IPS-15b (cell line): ENCODE measurements around the gene CYP1A1.
A peak's percentile ranks its signal among the peaks of the same experiment; 100 is the strongest.
"Not testable (repeated sequence)": the region's sequence is repeated elsewhere in the genome, so short reads cannot be mapped to it uniquely, and the experiment has no call there.

ENCODE experiments used
- H3K27me3 ChIP-seq: one replicate; pipeline ENCODE4 v1.6.1; 2013; ENCODE audit warnings: low read length; ENCODE audit not compliant: control insufficient read depth, insufficient read depth
- H3K36me3 ChIP-seq: one replicate; pipeline ENCODE4 v1.6.1; 2013; ENCODE audit warnings: low read length; ENCODE audit not compliant: control insufficient read depth, insufficient read depth
- H3K4me1 ChIP-seq: one replicate; pipeline ENCODE4 v1.6.1; 2013; ENCODE audit warnings: mild to moderate bottlenecking, low read length; ENCODE audit not compliant: control insufficient read depth, insufficient read depth
- H3K4me3 ChIP-seq: one replicate; pipeline ENCODE4 v1.5.1; 2013; ENCODE audit warnings: low read depth, low read length
- H3K9ac ChIP-seq: one replicate; pipeline ENCODE4 v1.6.1; 2013; ENCODE audit warnings: low read depth, mild to moderate bottlenecking, low read length
- H3K9me3 ChIP-seq: one replicate; pipeline ENCODE4 v1.6.1; 2013; ENCODE audit warnings: mild to moderate bottlenecking, low read length; ENCODE audit not compliant: control insufficient read depth, insufficient read depth

CYP1A1 gene

GRCh38 chr15:74730619-74731316, 5.4 kb upstream of the CYP1A1 start:
- Histone ChIP-seq H3K9me3 (no peaks in the 10 kb centered on the region), H3K9ac (no peak overlapping the region), H3K27me3 (peaks cover 12% of the 10 kb centered on the region), H3K4me1 (no peaks in the 10 kb centered on the region), H3K36me3 (no peaks in the 10 kb centered on the region), H3K4me3 (no peak overlapping the region)

DNA sequence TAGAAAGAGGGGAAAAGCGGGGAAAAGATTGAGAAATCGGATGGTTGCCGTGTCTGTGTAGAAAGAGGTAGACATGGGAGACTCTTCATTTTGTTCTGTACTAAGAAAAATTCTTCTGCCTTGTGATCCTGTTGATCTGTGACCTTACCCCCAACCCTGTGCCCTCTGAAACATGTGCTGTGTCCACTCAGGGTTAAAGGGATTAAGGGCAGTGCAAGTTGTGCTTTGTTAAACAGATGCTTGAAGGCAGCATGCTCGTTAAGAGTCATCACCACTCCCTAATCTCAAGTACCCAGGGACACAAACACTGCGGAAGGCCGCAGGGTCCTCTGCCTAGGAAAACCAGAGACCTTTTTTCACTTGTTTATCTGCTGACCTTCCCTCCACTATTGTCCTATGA, 4.0 kb upstream of the CYP1A1 start:
- peaks cover 12% of the 10 kb centered on the region for H3K27me3 ChIP-seq
- H3K9me3 ChIP-seq, H3K36me3 ChIP-seq, H3K4me1 ChIP-seq, H3K4me3 ChIP-seq, H3K9ac ChIP-seq: not testable (repeated sequence)

DNA sequence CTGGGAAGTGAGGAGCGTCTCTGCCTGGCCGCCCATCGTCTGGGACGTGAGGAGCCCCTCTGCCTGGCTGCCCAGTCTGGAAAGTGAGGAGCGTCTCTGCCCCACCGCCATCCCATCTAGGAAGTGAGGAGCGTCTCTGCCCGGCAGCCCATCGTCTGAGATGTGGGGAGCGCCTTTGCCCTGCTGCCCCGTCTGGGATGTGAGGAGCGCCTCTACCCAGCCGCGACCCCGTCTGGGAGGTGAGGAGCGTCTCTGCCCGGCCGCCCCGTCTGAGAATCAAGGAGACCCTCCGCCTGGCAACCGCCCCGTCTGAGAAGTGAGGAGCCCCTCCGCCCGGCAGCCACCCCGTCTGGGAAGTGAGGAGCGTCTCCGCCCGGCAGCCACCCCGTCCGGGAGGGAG, 3.4 kb upstream of the CYP1A1 start:
- H3K36me3 ChIP-seq, H3K9ac ChIP-seq, H3K9me3 ChIP-seq, H3K4me3 ChIP-seq, H3K4me1 ChIP-seq: not testable (repeated sequence)
- H3K27me3 ChIP-seq = peaks cover 12% of the 10 kb centered on the region

DNA sequence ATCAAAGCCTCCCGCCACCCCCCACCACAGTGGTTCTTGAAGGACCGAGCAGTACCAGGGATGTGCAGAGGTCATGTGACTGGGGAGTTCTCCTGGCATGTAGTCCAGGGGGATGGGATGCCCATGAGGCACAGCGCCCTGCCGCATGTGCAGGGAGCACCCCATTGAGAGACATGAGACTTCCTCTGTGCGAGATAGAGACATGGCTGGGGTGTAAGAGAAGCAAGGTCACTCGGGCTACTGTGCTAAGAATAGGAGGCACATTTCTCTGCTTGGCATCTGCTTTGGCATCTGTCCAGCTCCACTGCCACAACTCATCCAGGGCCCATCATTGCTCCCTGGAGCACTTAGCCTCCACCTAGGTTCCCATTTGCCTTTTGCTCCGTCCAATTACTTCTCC, 2.4 kb upstream of the CYP1A1 start:
- H3K9me3 ChIP-seq = no peaks in the 10 kb centered on the region
- no peaks in the 10 kb centered on the region for H3K36me3 ChIP-seq
- H3K4me1 ChIP-seq = peaks cover 8% of the 10 kb centered on the region
- peaks cover 12% of the 10 kb centered on the region for H3K27me3 ChIP-seq
- no peak overlapping the region for H3K9ac ChIP-seq
- H3K4me3 ChIP-seq = no peak overlapping the region

DNA sequence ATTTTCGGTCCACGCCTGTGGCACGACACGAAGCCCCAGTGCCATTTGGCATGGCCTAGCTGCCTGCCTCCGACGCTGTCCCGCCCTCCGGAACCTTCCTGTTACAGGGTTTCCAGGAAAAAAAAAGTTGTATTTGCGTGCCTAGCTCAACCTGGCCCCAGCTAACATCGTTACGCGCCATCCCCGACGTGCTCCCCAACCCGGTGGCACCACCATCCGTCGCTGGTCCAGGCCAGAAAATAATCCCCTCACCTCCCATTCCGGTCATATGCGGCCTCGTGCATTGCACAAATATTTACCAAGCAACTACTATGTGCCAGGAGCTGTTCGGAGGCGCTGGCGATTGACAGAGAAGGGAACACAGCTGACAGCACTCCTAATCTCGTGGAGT, 1.4 kb upstream of the CYP1A1 start:
- H3K4me3 ChIP-seq = peak overlapping the region; percentile 73
- H3K9me3 ChIP-seq = no peaks in the 10 kb centered on the region
- peaks cover 8% of the 10 kb centered on the region for H3K4me1 ChIP-seq
- H3K9ac ChIP-seq = no peak overlapping the region
- peaks cover 12% of the 10 kb centered on the region for H3K27me3 ChIP-seq
- H3K36me3 ChIP-seq = no peaks in the 10 kb centered on the region

DNA sequence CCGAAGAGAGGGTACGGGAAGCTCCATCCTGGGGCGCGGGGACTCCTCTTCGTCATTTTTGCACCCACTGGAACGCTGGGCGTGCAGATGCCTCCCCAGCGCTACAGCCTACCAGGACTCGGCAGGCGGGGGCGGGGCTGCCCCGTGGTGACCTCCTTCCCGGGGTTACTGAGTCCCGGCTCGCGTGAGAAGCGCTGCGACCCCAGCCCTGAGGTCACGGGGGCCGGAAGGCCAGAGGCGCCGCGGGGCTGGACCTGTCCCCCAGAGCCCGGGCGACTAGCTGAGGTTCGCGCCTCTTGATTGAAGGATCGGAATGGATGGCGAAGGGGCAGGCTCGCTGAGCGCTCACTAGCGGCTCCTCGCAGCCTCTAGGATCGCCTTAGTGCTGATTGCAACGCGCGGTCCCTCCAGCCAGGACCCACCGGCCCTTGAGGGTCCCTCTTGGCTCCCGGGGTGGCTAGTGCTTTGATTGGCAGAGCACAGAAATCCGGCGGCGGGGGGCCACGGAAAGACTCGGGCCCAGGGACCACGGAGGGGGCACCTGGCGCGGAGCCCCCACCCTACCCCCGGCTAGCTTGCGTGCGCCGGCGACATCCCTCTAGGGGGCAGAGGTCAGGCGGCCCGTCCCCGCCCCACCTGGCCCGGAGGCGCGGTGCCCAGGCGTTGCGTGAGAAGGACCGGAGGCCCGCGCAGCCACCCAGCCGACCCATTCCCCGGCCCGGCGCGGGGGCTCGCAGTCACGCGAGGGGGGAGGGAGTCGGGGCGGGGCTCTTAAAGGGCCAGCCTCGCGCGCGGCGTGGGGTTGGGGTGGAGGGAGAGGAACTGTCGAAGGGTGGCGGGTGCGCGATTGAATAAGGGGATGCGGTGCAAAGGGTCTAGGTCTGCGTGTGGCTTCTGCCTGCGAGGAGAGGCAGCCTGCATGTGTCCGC, 781 bp upstream of the CYP1A1 start:
- peak overlapping the region; percentile 73 for H3K4me3 ChIP-seq
- peak overlapping the region; percentile 79 for H3K9ac ChIP-seq
- H3K36me3 ChIP-seq = no peaks in the 10 kb centered on the region
- H3K9me3 ChIP-seq = no peaks in the 10 kb centered on the region
- H3K27me3 ChIP-seq = peaks cover 12% of the 10 kb centered on the region
- H3K4me1 ChIP-seq = peaks cover 8% of the 10 kb centered on the region

DNA sequence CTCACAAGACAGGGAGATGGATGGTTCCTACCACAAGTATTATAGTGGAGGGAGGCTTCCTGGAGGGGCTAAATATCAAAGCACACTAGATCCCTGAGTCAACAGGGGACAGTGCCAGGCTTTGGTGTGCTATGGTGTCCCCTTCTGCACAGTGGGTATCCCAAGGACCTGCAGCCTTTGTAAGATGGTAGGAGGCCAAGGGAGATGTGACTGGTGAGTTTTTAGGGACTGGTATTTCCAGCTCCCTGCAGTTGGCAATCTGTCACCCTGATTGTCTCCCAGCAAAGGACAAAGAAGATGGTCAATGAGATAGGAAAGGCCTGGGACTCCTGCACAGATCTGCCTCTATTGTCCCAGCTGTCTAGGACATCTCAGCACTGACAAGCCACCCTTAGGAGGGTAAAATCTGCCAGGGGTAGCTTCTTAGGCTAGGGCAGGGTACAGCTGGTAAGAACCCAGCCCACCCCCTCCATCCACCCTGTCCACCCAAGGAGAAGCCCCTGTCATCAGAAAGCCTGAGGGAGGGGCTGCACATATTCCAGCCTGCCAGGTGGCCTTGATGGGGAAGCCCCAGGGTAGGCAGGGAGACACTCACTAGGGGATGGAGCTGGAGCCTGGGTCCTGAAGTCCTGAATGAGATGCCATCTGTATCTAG, 631 bp downstream of the CYP1A1 start:
- H3K4me1 ChIP-seq = peaks cover 8% of the 10 kb centered on the region
- no peaks in the 10 kb centered on the region for H3K9me3 ChIP-seq
- no peaks in the 10 kb centered on the region for H3K36me3 ChIP-seq
- H3K27me3 ChIP-seq = peaks cover 12% of the 10 kb centered on the region
- no peak overlapping the region for H3K9ac ChIP-seq
- H3K4me3 ChIP-seq = no peak overlapping the region

DNA sequence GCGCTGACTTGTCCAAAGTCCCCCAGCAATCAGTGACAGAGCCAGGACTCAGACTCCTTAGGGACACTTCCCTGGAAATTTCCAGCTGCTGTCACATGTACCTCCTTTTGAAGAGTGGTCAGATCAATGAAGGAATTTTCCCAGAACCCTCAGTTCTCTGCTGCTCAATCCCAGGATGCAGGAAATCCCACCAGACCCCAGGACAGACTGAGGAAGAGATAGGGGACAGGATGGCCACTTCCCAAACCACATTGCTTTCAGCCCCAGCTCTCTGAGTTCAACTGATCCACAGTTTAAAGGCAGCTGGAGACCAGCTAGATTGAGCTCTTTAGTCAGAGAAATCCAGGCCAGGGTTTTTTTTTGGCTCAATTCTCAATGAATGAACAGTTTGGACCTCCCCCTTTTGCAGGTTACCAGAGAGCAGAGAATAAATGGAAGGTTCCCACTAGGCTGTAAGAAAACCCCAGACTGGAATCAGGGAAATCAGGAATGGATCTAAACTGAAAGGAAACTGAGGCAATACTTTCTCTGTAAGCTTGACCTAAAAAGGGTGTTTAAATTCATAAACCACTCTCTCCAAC, 1.5 kb downstream of the CYP1A1 start:
- H3K4me3 ChIP-seq = no peak overlapping the region
- no peaks in the 10 kb centered on the region for H3K36me3 ChIP-seq
- no peaks in the 10 kb centered on the region for H3K9me3 ChIP-seq
- no peak overlapping the region for H3K9ac ChIP-seq
- peaks cover 8% of the 10 kb centered on the region for H3K4me1 ChIP-seq
- H3K27me3 ChIP-seq = peaks cover 12% of the 10 kb centered on the region

DNA sequence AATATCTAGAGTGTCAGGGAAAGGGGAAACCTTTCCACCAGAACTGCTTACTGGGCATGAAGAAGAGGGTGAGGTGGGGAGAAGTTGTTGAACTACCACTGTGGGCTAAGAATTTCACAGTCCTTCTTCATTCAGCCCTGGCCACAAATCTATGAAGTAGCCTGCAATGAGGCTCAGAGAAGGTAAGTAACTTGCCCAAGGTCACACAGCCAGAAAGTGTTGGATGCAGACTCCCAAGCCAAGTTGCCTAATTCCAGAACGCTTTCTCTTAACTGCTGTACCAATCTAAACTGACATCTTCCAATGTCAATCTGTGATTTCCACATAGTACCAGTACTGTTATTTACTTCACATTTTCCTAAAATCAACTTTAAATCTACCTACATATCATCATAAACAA, 2.1 kb downstream of the CYP1A1 start:
- Histone ChIP-seq H3K4me1 (peaks cover 8% of the 10 kb centered on the region), H3K36me3 (no peaks in the 10 kb centered on the region), H3K9ac (no peak overlapping the region), H3K27me3 (peaks cover 12% of the 10 kb centered on the region), H3K4me3 (no peak overlapping the region), H3K9me3 (no peaks in the 10 kb centered on the region)

DNA sequence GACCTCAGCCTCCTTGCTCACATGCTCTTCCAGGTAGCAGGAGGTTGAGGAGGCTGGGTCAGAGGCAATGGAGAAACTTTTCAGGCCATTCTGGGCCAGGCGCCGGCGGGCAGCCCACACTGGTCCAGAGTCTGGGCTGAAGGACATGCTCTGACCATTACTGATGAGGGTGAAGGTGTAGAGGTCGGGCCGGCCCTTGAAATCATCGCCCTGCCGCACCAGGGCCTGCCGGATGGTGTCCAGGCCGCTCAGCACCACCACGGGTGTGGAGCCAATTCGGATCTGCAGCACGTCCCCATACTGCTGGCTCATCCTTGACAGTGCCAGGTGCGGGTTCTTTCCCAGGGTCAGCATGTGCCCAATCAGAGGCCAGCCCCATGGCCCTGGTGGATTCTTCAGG, 2.7 kb downstream of the CYP1A1 start:
- Histone ChIP-seq H3K9ac (no peak overlapping the region), H3K4me3 (no peak overlapping the region), H3K4me1 (peaks cover 8% of the 10 kb centered on the region), H3K36me3 (no peaks in the 10 kb centered on the region), H3K27me3 (peaks cover 8% of the 10 kb centered on the region), H3K9me3 (no peaks in the 10 kb centered on the region)

DNA sequence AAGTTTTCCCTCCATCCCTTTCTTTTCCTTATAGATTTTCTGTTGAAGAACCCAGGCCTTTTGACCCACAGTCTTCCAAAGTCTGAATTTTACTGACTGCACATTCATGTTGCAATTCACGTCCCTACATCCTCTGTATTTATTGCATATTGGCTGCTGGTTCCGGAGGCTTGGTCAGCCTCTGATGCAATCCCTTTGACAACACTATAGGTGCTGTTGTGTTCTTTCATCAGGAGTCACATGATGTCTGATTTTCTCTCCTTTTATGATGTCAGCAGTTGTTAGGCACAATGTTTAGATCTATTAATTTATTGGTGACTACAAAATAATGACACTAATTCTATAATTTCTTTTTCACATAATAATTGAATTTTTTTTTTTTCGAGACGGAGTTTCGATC, 8.7 kb downstream of the CYP1A1 start:
- H3K4me3 ChIP-seq = no peak overlapping the region
- H3K9ac ChIP-seq = no peak overlapping the region
- H3K9me3 ChIP-seq = no peaks in the 10 kb centered on the region
- no peaks in the 10 kb centered on the region for H3K36me3 ChIP-seq
- no peaks in the 10 kb centered on the region for H3K27me3 ChIP-seq
- H3K4me1 ChIP-seq = no peaks in the 10 kb centered on the region
